ENCODE data around the gene CEP104.

Gene CEP104

GRCh38 chr1:3869751-3870301 is 12.8 kb upstream of the CEP104 start:
- DNase-seq (ENCODE audit: low read depth in 2 of 3, low spot score in 2 of 3), result no peak

GRCh38 chr1:3868464-3869006 is 11.5 kb upstream of the CEP104 start:
- no peak for DNase-seq (ENCODE audit: low read depth in 2 of 3, low spot score in 2 of 3)

- no peak for DNase-seq (ENCODE audit: low read depth in 2 of 3, low spot score in 2 of 3)
Measured at GRCh38 chr1:3865606-3866160, 8.7 kb upstream of the CEP104 start.

GRCh38 chr1:3864884-3865283 is 7.9 kb upstream of the CEP104 start:
- DNase-seq (ENCODE audit: low read depth in 2 of 3, low spot score in 2 of 3), result no peak

DNA sequence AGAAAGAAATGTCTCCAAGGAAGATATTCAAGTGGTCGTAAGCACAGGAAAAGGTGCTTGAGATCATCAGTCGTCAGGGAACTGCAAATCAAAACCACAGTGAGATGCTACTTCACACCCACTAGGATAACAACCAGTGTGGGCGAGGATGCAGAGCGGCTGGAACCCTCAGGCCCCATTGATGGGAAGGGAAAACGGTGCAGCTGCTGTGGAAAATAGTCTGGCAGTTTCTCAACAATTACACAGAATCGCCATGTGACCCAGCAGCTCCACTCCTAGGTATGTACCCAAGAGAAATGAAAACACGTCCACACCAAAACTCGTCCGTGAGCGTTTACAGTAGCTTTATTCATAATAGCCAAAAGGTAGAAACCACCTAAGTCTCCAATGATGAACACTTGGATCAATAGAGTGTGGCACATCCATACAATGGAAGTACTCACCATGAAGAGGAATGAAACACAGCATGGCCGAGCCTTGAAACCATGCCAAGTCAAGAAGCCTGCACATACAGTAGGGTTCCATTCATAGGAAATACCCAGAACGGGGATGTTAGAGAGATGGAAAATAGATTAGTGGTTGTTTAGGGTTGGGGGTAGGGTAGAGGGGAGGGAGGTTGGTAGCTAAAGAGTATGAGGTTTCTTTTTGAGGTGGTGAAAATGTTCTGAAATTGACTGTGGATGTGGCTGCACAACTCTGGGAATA is 6.4 kb upstream of the CEP104 start:
- no peak for DNase-seq (ENCODE audit: low read depth in 2 of 3, low spot score in 2 of 3)

GRCh38 chr1:3858231-3858981 is 1.4 kb upstream of the CEP104 start:
- no peak for DNase-seq (ENCODE audit: low read depth in 2 of 3, low spot score in 2 of 3)

GRCh38 chr1:3857791-3858129 is 749 bp upstream of the CEP104 start:
- no peak for DNase-seq (ENCODE audit: low read depth in 2 of 3, low spot score in 2 of 3)

- DNase-seq (ENCODE audit: low read depth in 2 of 3, low spot score in 2 of 3), result no peak
Measured at GRCh38 chr1:3852711-3853485, 4.1 kb downstream of the CEP104 start.

DNA sequence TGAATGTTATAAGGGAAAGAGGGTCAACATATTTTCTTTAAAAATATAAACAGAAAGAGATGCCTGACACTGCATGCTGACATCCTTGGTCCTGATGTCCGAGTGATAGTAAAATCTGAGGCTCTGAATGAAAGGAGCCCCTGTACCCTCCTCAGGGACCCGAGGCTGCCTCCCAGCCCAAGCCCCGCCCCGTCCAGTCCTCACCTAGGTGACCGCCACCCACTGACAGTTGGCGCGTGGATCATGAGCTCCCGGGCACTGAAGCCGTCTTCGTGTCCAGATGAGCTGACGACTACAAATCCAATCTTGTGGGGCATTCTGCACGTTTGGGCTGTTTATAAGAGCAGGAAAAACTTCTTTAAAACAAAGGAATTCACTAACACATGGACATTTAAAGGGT is 4.9 kb downstream of the CEP104 start:
- DNase-seq (ENCODE audit: low read depth in 2 of 3, low spot score in 2 of 3), result no peak

DNA sequence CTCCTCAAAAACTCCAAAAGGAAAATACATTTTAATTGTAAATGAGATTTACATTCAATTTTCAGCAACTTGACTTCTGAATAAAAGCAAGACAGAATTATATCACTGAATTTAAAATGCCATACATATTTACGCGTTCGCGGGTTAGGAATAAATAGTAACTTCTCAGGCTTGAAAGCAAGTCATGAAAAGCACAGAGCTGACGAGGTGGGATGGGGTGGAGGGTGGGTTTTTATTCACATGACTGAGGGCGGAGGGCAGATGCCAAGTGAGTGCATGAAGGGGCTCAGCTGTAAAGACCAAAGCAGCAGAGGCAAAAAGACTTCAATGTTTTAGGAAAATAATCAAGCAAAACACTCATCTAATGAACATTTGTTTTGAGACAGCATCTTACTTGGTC is 5.7 kb downstream of the CEP104 start:
- DNase-seq (ENCODE audit: low read depth in 2 of 3, low spot score in 2 of 3), result no peak

DNA sequence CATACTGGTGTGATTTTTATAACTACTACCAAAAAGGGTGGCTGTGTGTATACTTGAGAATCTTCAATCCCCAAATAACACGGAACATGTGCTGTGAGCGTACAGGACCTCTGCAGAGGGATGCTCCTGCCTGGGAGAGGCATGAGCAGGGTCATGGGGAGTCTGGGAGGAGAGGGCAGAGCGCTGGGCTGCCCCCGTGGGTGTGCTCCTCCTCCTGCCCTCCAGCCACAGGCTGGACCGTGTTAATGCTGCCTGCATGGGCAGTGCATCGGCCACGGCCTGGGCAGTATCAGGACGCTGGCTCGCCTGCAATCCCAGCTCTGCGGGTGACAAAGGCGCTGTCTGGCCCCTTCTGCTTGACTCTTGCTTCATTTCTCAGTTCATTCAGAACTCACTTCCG is 6.2 kb downstream of the CEP104 start:
- DNase-seq (ENCODE audit: low read depth in 2 of 3, low spot score in 2 of 3), result no peak

DNA sequence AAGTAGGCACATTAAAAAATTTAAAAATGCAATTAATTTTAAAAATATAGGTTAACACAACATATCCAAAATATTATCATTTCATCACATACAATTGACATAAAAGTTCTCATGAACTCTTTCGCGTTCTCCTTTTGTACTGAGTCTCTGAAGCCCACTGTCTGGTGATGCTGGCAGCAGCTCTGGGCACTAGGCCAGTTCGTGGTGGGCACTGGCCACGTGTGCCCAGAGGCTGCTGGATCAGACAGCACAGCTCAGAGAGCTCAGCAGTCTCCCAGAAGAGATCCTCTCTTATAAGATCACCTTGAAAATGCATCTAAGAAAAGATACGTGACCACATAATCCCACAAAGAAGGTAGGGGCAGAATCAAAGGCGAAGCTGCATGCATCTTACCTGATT is 9.9 kb downstream of the CEP104 start:
- no peak for DNase-seq (ENCODE audit: low read depth in 2 of 3, low spot score in 2 of 3)

- no peak for DNase-seq (ENCODE audit: low read depth in 2 of 3, low spot score in 2 of 3)
Measured at GRCh38 chr1:3846541-3846940, 10.5 kb downstream of the CEP104 start.

GRCh38 chr1:3842912-3843311 is 14.1 kb downstream of the CEP104 start:
- no peak for DNase-seq (ENCODE audit: low read depth in 2 of 3, low spot score in 2 of 3)

DNA sequence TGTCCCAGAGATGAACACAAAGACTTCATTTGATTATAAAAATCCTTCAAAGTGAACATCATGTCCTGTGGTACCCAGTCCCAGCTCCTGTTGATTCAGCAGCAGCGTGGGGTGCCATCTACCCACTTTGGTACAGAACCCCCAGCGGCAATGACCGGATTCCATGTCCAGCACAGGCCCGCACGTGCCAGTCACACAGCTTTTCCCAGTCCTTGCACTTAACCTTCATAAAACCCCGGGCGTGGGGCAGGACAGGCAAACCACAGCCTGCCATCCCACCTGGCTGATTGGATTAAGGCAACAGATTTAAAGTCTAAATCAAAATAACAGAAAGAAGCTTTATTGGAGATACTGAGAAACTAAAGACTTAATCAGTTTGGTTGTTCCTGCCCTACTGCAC is 15.5 kb downstream of the CEP104 start:
- DNase-seq (ENCODE audit: low read depth in 2 of 3, low spot score in 2 of 3), result no peak

DNA sequence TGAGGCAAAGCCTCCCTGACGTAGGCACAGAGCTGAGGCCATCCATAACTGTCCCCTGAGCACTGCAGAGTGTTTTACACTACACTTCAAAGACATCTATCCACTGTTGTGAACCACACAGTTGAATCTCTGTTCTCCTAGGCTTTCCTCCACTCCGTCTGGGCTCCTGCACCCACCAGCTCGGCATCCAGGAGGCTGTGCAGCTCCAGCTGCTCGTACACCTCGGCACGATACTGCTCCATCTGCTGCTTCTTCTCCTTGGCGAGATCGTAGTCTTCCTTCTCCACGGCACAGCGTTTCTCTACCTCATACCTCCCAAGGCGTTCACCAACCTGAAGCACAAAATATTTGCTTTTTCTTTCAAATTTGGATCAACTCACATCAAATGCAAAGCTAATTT is 18.2 kb downstream of the CEP104 start:
- no peak for DNase-seq (ENCODE audit: low read depth in 2 of 3, low spot score in 2 of 3)

- DNase-seq (ENCODE audit: low read depth in 2 of 3, low spot score in 2 of 3), result no peak
Measured at GRCh38 chr1:3837685-3838084, 19.3 kb downstream of the CEP104 start.

GRCh38 chr1:3837200-3837599 is 19.8 kb downstream of the CEP104 start:
- no peak for DNase-seq (ENCODE audit: low read depth in 2 of 3, low spot score in 2 of 3)

DNA sequence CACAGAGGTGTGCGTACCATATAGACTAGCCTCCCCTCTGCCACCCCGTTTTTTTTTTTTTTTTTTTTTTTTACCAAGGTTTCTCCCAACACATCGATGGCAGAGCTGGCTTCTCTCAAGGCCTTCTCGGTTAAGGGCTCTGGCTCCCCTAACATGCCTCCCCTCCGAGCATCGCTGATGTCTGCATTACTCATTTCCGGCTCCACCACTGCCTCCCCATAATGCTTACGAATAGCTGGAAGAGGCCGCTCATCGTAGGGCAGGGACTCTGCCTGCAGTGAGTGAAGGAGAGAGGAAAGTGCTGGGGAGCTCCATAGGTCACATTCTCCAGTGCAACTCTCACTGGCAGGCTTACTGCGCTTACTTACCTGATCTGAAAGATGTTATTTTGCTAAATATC is 20.6 kb downstream of the CEP104 start:
- DNase-seq (ENCODE audit: low read depth in 2 of 3, low spot score in 2 of 3), result no peak

- no peak for DNase-seq (ENCODE audit: low read depth in 2 of 3, low spot score in 2 of 3)
Measured at GRCh38 chr1:3834701-3835100, 22.3 kb downstream of the CEP104 start.

GRCh38 chr1:3831689-3832088 is 25.3 kb downstream of the CEP104 start:
- no peak for DNase-seq (ENCODE audit: low read depth in 2 of 3, low spot score in 2 of 3)

All from activated CD8-positive, alpha-beta memory T cell treated with anti-CD3 and anti-CD28 coated beads for 48 hours (primary cell).